HepG2 (cell line): ENCODE measurements around the gene COL5A1.

ENCODE experiments used
- EP300 ChIP-seq, 3 experiments: sonication (generic) in 1 of 3; formaldehyde crosslinking in 1 of 3; IDR thresholded peaks; 2 replicates each; pipeline versions ENCODE4 v1.5.1 to v1.6.1; 2011 to 2020; ENCODE audit warnings: low read depth in 2 of 3, low read length in 2 of 3, borderline replicate concordance in 1 of 3, improper control_type of control experiment in 1 of 3, mild to moderate bottlenecking in 1 of 3, missing genetic modification reagents in 1 of 3, moderate library complexity in 1 of 3
- FOXO1 ChIP-seq: sonication (generic); formaldehyde crosslinking; IDR thresholded peaks from 2 replicates; pipeline ENCODE4 v1.4.0; 2020; ENCODE audit warnings: missing genetic modification reagents
- GATAD2A ChIP-seq: IDR thresholded peaks from 2 replicates; pipeline ENCODE4 v1.6.1; 2016
- HNRNPLL ChIP-seq: fragments of 200-400 bp; formaldehyde crosslinking; IDR thresholded peaks from 2 replicates; pipeline ENCODE4 v1.6.1; 2017; ENCODE audit warnings: mild to moderate bottlenecking, low read depth, low read length; ENCODE audit not compliant: poor library complexity, severe bottlenecking
- JUND ChIP-seq: sonication (generic); formaldehyde crosslinking; IDR thresholded peaks from 2 replicates; pipeline ENCODE4 v1.8.0; 2022; ENCODE audit warnings: mild to moderate bottlenecking, missing genetic modification reagents
- KDM4B ChIP-seq: sonication (generic); formaldehyde crosslinking; IDR thresholded peaks from 2 replicates; pipeline ENCODE4 v1.4.0; 2020; ENCODE audit warnings: missing genetic modification reagents
- KDM5A ChIP-seq: fragments of 200-600 bp; sonication (generic); IDR thresholded peaks from 2 replicates; pipeline ENCODE4 v1.7.0; 2018; ENCODE audit warnings: antibody characterized with exemption, mild to moderate bottlenecking, low read length, borderline replicate concordance
- KLF16 ChIP-seq, 2 experiments: sonication (generic) in 1 of 2; formaldehyde crosslinking in 1 of 2; IDR thresholded peaks; 2 replicates each; pipeline versions ENCODE4 v1.6.1 to v1.8.0; 2016 to 2023; ENCODE audit warnings: missing genetic modification reagents in 2 of 2, missing compliant biosample characterization in 1 of 2
- NFYB ChIP-seq: sonication (generic); formaldehyde crosslinking; IDR thresholded peaks from 2 replicates; pipeline ENCODE4 v1.4.0; 2020; ENCODE audit warnings: missing genetic modification reagents
- PHF21A ChIP-seq: sonication (generic); formaldehyde crosslinking; IDR thresholded peaks from 2 replicates; pipeline ENCODE4 v1.5.0; 2020; ENCODE audit warnings: mild to moderate bottlenecking, missing genetic modification reagents
- RBAK ChIP-seq: sonication (generic); formaldehyde crosslinking; IDR thresholded peaks from 2 replicates; pipeline ENCODE4 v1.5.1; 2020; ENCODE audit warnings: mild to moderate bottlenecking, missing genetic modification reagents
- SMARCC2 ChIP-seq: fragments of 450-650 bp; IDR thresholded peaks from 2 replicates; pipeline ENCODE4 v1.6.1; 2017; ENCODE audit warnings: antibody characterized with exemption, mild to moderate bottlenecking
- TF ChIP-seq, protein P1 (sequence below): sonication (generic); formaldehyde crosslinking; IDR thresholded peaks from 2 replicates; pipeline ENCODE4 v1.5.0; 2020; ENCODE audit warnings: mild to moderate bottlenecking, missing genetic modification reagents, moderate library complexity
- TF ChIP-seq, protein P2 (sequence below): sonication (generic); formaldehyde crosslinking; IDR thresholded peaks from 2 replicates; pipeline ENCODE4 v1.8.1; 2022; ENCODE audit warnings: mild to moderate bottlenecking, missing genetic modification reagents

DNA sequence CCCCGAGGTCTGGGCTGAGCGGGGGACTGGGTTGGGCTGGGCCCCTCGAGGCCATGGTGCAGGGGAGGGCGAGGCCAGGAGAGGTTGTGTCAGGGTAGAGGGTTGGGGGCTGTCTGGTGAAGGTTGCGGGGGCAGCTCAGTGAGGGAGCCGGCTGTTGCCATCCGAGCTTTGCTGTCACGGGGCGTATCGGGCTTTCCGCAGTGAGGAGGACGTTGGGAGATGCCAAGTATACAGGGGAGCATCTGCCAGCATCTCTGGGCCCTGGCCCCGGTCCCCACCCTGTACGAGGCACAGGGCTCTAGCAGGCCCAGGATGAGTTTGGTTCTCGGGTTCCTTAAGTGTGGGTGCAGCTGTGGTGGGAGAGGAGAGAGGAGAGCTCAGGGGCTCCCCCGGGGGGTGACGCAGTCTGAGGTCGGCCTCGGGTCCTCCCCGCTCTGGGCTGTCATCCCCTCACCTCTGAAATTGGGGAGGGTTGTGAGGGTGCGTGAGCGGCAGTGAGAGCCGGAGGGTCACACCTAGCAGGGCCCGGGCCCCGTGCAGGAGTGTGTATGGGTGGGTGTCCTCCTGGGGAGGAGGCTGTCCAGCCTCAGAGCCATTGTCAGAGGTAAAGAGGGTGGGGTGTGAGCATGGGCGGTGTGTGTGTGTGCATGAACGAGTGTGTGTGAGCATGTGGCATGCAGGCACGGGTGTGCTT, 87.3 kb downstream of the COL5A1 start:
- no peak for TF ChIP-seq KDM4B (CRISPR knock-in tag)
- TF ChIP-seq KDM5A, result no peak
- TF ChIP-seq EP300 (IDR thresholded peaks at IDR 0.05; ENCODE audit: low read depth in 2 of 2, low read length in 2 of 2), result no peak
- TF ChIP-seq EP300 (CRISPR knock-in tag; IDR thresholded peaks at IDR 0.05; ENCODE audit: borderline replicate concordance), result no peak
- no peak for TF ChIP-seq FOXO1 (CRISPR knock-in tag)
- TF ChIP-seq KLF16 (CRISPR knock-in tag; IDR thresholded peaks at IDR 0.05), result no peak
- TF ChIP-seq JUND (CRISPR knock-in tag), result no peak
- TF ChIP-seq SMARCC2, result no peak
- TF ChIP-seq RBAK (CRISPR knock-in tag), result no peak
- TF ChIP-seq, protein P1, sequence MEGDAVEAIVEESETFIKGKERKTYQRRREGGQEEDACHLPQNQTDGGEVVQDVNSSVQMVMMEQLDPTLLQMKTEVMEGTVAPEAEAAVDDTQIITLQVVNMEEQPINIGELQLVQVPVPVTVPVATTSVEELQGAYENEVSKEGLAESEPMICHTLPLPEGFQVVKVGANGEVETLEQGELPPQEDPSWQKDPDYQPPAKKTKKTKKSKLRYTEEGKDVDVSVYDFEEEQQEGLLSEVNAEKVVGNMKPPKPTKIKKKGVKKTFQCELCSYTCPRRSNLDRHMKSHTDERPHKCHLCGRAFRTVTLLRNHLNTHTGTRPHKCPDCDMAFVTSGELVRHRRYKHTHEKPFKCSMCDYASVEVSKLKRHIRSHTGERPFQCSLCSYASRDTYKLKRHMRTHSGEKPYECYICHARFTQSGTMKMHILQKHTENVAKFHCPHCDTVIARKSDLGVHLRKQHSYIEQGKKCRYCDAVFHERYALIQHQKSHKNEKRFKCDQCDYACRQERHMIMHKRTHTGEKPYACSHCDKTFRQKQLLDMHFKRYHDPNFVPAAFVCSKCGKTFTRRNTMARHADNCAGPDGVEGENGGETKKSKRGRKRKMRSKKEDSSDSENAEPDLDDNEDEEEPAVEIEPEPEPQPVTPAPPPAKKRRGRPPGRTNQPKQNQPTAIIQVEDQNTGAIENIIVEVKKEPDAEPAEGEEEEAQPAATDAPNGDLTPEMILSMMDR (CRISPR knock-in tag), result no peak
- TF ChIP-seq GATAD2A, result no peak
- no peak for TF ChIP-seq NFYB
- TF ChIP-seq, protein P2, sequence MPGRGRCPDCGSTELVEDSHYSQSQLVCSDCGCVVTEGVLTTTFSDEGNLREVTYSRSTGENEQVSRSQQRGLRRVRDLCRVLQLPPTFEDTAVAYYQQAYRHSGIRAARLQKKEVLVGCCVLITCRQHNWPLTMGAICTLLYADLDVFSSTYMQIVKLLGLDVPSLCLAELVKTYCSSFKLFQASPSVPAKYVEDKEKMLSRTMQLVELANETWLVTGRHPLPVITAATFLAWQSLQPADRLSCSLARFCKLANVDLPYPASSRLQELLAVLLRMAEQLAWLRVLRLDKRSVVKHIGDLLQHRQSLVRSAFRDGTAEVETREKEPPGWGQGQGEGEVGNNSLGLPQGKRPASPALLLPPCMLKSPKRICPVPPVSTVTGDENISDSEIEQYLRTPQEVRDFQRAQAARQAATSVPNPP (CRISPR knock-in tag), result no peak
- no peak for TF ChIP-seq PHF21A (CRISPR knock-in tag)
- no peak for TF ChIP-seq HNRNPLL
